Type B pancreatic cell (in vitro differentiated cells): Measurements from ENCODE around the gene SERPINB1. TPM values are rescaled to one million over a fixed set of nuclear protein-coding genes. Genes with fewer than 3 reads are reported as not detected.

Experiments
- DNase-seq: peaks from one replicate; pipeline ENCODE4 v3.0.0; 2021; ENCODE audit warnings: mixed read lengths; ENCODE audit not compliant: unreplicated experiment; ENCODE audit errors: extremely low spot score
- H3K27ac Mint-ChIP-seq: 2 replicates; pipeline ENCODE4 v1.8.0; 2021; ENCODE audit warnings: mild to moderate bottlenecking, mixed read lengths
- H3K27me3 Mint-ChIP-seq: 2 replicates; pipeline ENCODE4 v1.8.0; 2021; ENCODE audit warnings: mixed read lengths
- H3K36me3 Mint-ChIP-seq: 2 replicates; pipeline ENCODE4 v1.8.0; 2021; ENCODE audit warnings: mixed read lengths
- H3K4me1 Mint-ChIP-seq: one replicate; pipeline ENCODE4 v1.8.0; 2021; ENCODE audit warnings: mixed read lengths; ENCODE audit not compliant: unreplicated experiment
- H3K4me3 Mint-ChIP-seq: 2 replicates; pipeline ENCODE4 v1.8.0; 2021; ENCODE audit warnings: mild to moderate bottlenecking, mixed read lengths
- H3K9me3 Mint-ChIP-seq: 2 replicates; pipeline ENCODE4 v1.8.0; 2021; ENCODE audit warnings: mixed read lengths
- CTCF ChIP-seq: fragments of 200-600 bp; sonication (generic); conservative IDR thresholded peaks from 2 replicates; pipeline ENCODE4 v1.5.0; 2021; ENCODE audit warnings: antibody characterized with exemption, mild to moderate bottlenecking
- total RNA-seq: library from RNA; stranded (reverse); gene quantifications from 2 replicates; pipeline ENCODE4 v1.2.1, GENCODE V29; 2021; ENCODE audit warnings: low replicate concordance

Gene SERPINB1
- total RNA-seq, 1 donor from 2014 or later, result 31.2 TPM

- peak; percentile 52 for DNase-seq
- H3K36me3 Mint-ChIP-seq, result no peaks in the 10 kb centered on the region
- H3K27ac Mint-ChIP-seq, result no peak overlapping the region
- H3K27me3 Mint-ChIP-seq, result peaks cover 21% of the 10 kb centered on the region
- no peak overlapping the region for H3K4me3 Mint-ChIP-seq
- no peaks in the 10 kb centered on the region for H3K9me3 Mint-ChIP-seq
- H3K4me1 Mint-ChIP-seq, result peaks cover 6% of the 10 kb centered on the region
- TF ChIP-seq CTCF, result no peak
Observed at GRCh38 chr6:2870046-2870636, 28.5 kb upstream of the SERPINB1 start.

DNA sequence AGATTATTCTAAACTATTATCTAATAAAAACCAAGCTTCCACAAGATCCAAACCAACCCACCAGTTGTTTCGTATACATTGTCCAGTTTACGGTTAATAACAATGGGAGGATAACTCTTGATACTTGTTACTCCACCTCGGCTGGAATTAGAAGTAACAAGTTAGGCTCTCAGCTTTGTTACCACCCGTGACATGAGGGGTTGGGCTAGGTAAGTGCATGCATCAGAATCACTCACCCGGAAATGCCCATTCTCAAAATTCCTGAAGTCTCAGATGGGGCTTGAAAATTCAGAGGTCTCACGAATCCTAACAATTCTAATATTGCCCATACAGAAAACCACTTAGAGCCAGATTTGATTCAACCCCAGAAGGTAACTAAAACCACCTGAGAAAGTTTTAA, 27.0 kb upstream of the SERPINB1 start:
- TF ChIP-seq CTCF, result no peak
- H3K4me1 Mint-ChIP-seq, result peaks cover 12% of the 10 kb centered on the region
- DNase-seq, result no peak
- H3K4me3 Mint-ChIP-seq, result no peak overlapping the region
- H3K27me3 Mint-ChIP-seq, result peaks cover 17% of the 10 kb centered on the region
- no peaks in the 10 kb centered on the region for H3K9me3 Mint-ChIP-seq
- H3K36me3 Mint-ChIP-seq, result no peaks in the 10 kb centered on the region
- H3K27ac Mint-ChIP-seq, result no peak overlapping the region

DNA sequence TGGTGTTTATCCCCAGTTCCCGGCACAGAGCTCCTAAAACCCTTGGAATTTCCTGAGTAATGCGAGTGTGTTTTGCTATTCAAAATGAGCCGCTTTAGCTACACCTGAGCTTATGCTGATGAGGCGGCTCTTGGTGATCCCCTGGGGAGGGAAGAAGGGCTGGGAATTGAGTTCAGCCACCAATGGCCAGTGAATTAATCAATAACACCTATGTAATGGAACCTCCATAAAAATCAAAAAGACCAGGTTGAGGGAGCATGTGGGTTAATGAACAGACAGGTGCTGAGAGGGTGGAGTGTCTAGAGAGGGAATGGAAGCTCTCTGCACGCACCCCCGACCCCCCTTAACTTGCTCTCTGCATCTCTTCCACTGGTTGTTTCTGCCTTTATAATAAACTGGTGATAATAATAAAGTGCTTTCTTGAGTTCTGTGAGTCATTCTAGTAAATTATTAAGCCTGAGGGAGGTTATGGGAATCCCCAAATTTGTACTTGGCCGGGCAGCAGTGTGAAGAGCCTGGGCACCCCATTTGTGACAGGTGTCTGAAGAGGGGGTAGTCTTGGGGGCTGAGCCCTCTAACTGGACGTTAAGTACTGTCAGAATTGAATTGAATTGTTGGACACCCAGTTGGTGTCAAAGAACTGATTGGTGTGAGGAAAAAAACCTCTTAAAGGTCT, 24.6 kb upstream of the SERPINB1 start:
- H3K27me3 Mint-ChIP-seq, result peaks cover 5% of the 10 kb centered on the region
- peaks cover 16% of the 10 kb centered on the region for H3K4me1 Mint-ChIP-seq
- peak; percentile 29 for DNase-seq
- no peak for TF ChIP-seq CTCF
- H3K36me3 Mint-ChIP-seq, result no peaks in the 10 kb centered on the region
- H3K27ac Mint-ChIP-seq, result no peak overlapping the region
- H3K4me3 Mint-ChIP-seq, result no peak overlapping the region
- no peaks in the 10 kb centered on the region for H3K9me3 Mint-ChIP-seq

- H3K4me1 Mint-ChIP-seq, result peaks cover 16% of the 10 kb centered on the region
- no peaks in the 10 kb centered on the region for H3K36me3 Mint-ChIP-seq
- no peaks in the 10 kb centered on the region for H3K9me3 Mint-ChIP-seq
- no peak for TF ChIP-seq CTCF
- H3K27ac Mint-ChIP-seq, result no peak overlapping the region
- peaks cover 5% of the 10 kb centered on the region for H3K27me3 Mint-ChIP-seq
- H3K4me3 Mint-ChIP-seq, result no peak overlapping the region
- DNase-seq, result no peak
Observed at GRCh38 chr6:2865694-2866151, 24.1 kb upstream of the SERPINB1 start.

DNA sequence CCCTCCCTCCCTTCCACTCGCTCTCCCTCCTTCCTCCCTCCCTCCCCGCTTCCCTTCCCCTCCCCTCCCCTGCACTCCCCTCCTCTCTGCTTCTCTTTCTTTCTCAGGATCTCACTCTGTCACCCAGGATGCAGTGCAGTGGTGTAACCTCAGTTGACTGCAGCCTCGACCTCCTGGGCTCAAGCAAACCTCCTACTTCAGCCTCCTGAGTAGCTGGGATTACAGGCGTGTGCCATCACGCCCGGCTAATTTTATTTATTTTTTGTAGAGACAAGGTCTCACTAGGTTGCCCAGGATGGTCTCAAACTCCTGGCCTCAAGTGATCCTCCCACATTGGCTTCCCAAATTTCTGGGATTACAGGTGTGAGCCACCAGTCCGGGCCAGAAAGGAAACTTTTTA, 23.6 kb upstream of the SERPINB1 start:
- peaks cover 16% of the 10 kb centered on the region for H3K4me1 Mint-ChIP-seq
- H3K36me3 Mint-ChIP-seq, result no peaks in the 10 kb centered on the region
- H3K4me3 Mint-ChIP-seq, result no peak overlapping the region
- no peak for TF ChIP-seq CTCF
- no peak for DNase-seq
- H3K9me3 Mint-ChIP-seq, result no peaks in the 10 kb centered on the region
- H3K27me3 Mint-ChIP-seq, result peaks cover 5% of the 10 kb centered on the region
- no peak overlapping the region for H3K27ac Mint-ChIP-seq
